Upper lobe of right lung (tissue), 1 donor: ENCODE data around the gene CDC14B. TPM values are rescaled to one million over a fixed set of nuclear protein-coding genes. Genes with fewer than 3 reads are reported as not detected.
"Not testable (repeated sequence)": the region's sequence is repeated elsewhere in the genome, so short reads cannot be mapped to it uniquely, and the experiment has no call there.

Experiments used
- ATAC-seq: fragments of 200-7000 bp; cut with Tn5 transposase; one replicate; pipeline ENCODE4 v1.9.1; 2020; ENCODE audit warnings: mild to moderate bottlenecking, moderate library complexity
- DNase-seq: peaks from one replicate; pipeline ENCODE4 v3.0.0-alpha.2; 2020
- H3K27ac ChIP-seq: fragments of 200-600 bp; one replicate; pipeline ENCODE4 v1.8.0; 2022
- H3K27me3 ChIP-seq: fragments of 200-600 bp; one replicate; pipeline ENCODE4 v1.8.0; 2022; ENCODE audit warnings: mild to moderate bottlenecking
- H3K36me3 ChIP-seq: fragments of 200-600 bp; one replicate; pipeline ENCODE4 v1.8.0; 2022
- H3K4me1 ChIP-seq: fragments of 200-600 bp; one replicate; pipeline ENCODE4 v1.8.0; 2022
- H3K4me3 ChIP-seq: fragments of 200-600 bp; one replicate; pipeline ENCODE4 v1.8.0; 2022; ENCODE audit warnings: mild to moderate bottlenecking
- H3K9me3 ChIP-seq: fragments of 200-600 bp; one replicate; pipeline ENCODE4 v1.8.0; 2022
- intact Hi-C: fragments of 100-400 bp; cut with DNase I; formaldehyde crosslinking; loops from one replicate; pipeline ENCODE4 v1.11.0; 2022
- long read RNA-seq: library from polyadenylated mRNA; unstranded; transcript quantifications from one replicate; pipeline ENCODE4 v2.0.0, GENCODE V29; 2021
- total RNA-seq: library from RNA; stranded (reverse); fragmentation: NEBNext Ultra II Directional; extraction: Animal tissue kit (Norgen Biotek cat#: 25700); gene quantifications from one replicate; pipeline ENCODE4 v1.2.1, GENCODE V29; 2021
- TF ChIP-seq, protein P1 (sequence below): fragments of 200-600 bp; IDR thresholded peaks from one replicate; pipeline ENCODE4 v1.8.0; 2022; ENCODE audit warnings: antibody characterized with exemption
- donor health status: DM: no; HTN: yes; CAD: no; lungs with severe emphysema.

Gene CDC14B
- 14.5 TPM for total RNA-seq
- long read RNA-seq, full-length matches to known transcripts, result 3 of 14 reads
- long read RNA-seq, partial matches to known transcripts, result 0 of 14 reads
- long read RNA-seq, other reads (novel, unspliced or antisense), result 11 of 14 reads

DNA sequence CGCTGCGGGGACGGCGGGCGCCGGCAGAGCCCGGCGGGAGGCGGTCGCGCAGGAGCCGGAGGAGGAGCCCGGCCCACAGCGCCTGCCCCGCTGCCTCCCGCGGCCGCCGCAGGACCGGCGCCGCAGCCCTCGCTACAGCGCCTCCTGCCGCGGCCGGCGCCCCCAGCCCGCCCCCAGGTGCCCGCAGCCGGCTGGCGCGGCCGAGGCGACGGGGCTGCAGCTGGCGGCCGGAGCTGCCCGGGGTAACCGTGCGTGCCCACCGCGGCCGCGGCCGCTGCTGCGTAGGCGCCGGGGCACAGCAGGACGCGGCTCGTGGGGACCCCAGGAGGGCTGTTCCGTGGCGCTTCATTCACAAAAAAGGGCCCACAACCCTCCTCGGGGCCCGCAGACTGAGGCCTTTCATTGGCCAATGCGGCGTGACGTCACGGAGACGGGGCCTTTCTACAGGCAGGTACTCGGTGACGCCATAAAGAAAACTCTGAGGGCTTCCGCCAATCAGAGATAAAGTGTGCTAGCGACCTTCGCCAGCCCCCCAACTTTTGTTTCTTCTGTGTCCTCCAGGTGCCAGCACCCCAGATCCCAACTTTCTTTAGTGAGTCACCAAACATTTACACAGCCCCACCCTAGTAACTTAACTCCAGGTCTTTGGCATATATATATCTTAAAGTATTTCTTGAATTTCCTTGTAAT lies at the start of gene CDC14B:
Gene CDC14B, minus strand, starts transcription at position 353 of the 690 bp plus-strand sequence. CDS start 465 bp downstream, outside the sequence.
- Histone ChIP-seq H3K4me1 (peaks cover 7% of the 10 kb centered on the region), H3K27me3 (no peaks in the 10 kb centered on the region), H3K27ac (peak within 1 kb of the TSS; percentile 63), H3K9me3 (no peaks in the 10 kb centered on the region), H3K4me3 (peak within 1 kb of the TSS; percentile 62), H3K36me3 (no peaks in the 10 kb centered on the region)
- intact Hi-C loops, result no loop called here
- ATAC-seq, result peak; percentile 89
- TF ChIP-seq, protein P1, sequence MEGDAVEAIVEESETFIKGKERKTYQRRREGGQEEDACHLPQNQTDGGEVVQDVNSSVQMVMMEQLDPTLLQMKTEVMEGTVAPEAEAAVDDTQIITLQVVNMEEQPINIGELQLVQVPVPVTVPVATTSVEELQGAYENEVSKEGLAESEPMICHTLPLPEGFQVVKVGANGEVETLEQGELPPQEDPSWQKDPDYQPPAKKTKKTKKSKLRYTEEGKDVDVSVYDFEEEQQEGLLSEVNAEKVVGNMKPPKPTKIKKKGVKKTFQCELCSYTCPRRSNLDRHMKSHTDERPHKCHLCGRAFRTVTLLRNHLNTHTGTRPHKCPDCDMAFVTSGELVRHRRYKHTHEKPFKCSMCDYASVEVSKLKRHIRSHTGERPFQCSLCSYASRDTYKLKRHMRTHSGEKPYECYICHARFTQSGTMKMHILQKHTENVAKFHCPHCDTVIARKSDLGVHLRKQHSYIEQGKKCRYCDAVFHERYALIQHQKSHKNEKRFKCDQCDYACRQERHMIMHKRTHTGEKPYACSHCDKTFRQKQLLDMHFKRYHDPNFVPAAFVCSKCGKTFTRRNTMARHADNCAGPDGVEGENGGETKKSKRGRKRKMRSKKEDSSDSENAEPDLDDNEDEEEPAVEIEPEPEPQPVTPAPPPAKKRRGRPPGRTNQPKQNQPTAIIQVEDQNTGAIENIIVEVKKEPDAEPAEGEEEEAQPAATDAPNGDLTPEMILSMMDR, result no peak
- peak; percentile 96 for DNase-seq

- DNase-seq (no peak), ATAC-seq (no peak)
- intact Hi-C loops, result no loop called here
These were observed 49.4 kb upstream of the CDC14B start for GRCh38 chr9:96668868-96669534.

DNA sequence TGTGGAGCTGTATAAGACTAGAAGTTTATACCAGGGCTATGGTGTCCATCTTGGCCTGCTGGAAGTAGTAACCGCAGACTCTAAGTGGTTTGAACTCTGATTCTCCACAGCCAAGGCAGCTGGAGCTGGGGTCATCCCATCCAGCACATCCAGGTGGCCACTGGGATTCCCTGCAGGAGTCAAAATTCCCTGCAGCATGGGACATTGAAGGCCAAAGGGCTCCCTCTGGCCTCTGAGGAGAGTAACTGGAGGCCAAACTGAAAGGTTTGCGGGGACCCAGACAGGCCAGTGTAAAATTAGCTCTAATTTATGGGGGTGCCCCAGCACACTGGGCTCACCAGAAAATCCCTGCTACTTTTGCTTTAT lies 47.7 kb upstream of the CDC14B start:
- no peaks in the 10 kb centered on the region for H3K4me1 ChIP-seq
- no peaks in the 10 kb centered on the region for H3K36me3 ChIP-seq
- H3K4me3 ChIP-seq, result no peak overlapping the region
- no peak for DNase-seq
- no peak overlapping the region for H3K27ac ChIP-seq
- intact Hi-C loops, result no loop called here
- H3K27me3 ChIP-seq, result no peaks in the 10 kb centered on the region
- no peaks in the 10 kb centered on the region for H3K9me3 ChIP-seq
- TF ChIP-seq, protein P1, result no peak
- ATAC-seq, result no peak

More at GRCh38 chr9:96668868-96669534, 49.4 kb upstream of the CDC14B start:
- TF ChIP-seq, protein P1, result no peak
- H3K27ac ChIP-seq, result no peak overlapping the region
- no peaks in the 10 kb centered on the region for H3K36me3 ChIP-seq
- H3K4me3 ChIP-seq, result no peak overlapping the region
- H3K9me3 ChIP-seq, result no peaks in the 10 kb centered on the region
- no peaks in the 10 kb centered on the region for H3K27me3 ChIP-seq
- no peaks in the 10 kb centered on the region for H3K4me1 ChIP-seq

- H3K36me3 ChIP-seq, DNase-seq, H3K4me3 ChIP-seq, H3K27me3 ChIP-seq, H3K27ac ChIP-seq, H3K9me3 ChIP-seq, intact Hi-C loops, H3K4me1 ChIP-seq: not testable (repeated sequence)
- peak; percentile 83 for ATAC-seq
- TF ChIP-seq, protein P1, result peak; percentile 79
These were observed 47.2 kb upstream of the CDC14B start for GRCh38 chr9:96666653-96667362.

GRCh38 chr9:96665789-96666188 lies 46.1 kb upstream of the CDC14B start:
- DNase-seq, result no peak
- Histone ChIP-seq H3K4me3 (no peak overlapping the region), H3K4me1 (no peaks in the 10 kb centered on the region), H3K36me3 (no peaks in the 10 kb centered on the region), H3K27me3 (no peaks in the 10 kb centered on the region), H3K9me3 (no peaks in the 10 kb centered on the region), H3K27ac (no peak overlapping the region)
- intact Hi-C loops, result no loop called here
- TF ChIP-seq, protein P1, result no peak
- ATAC-seq, result no peak
